GM20431 (cell line): ENCODE results near the gene LDLR.
"Not testable (repeated sequence)": the region's sequence is repeated elsewhere in the genome, so short reads cannot be mapped to it uniquely, and the experiment has no call there.

Experiments used
- in situ Hi-C: fragments of 300-500 bp; cut with MseI, MboI; formaldehyde crosslinking; loops from one replicate; pipeline ENCODE4 v1.15.0; 2020; ENCODE audit warnings: low sequenced_read_pairs; ENCODE audit not compliant: unreplicated experiment

Gene LDLR

DNA sequence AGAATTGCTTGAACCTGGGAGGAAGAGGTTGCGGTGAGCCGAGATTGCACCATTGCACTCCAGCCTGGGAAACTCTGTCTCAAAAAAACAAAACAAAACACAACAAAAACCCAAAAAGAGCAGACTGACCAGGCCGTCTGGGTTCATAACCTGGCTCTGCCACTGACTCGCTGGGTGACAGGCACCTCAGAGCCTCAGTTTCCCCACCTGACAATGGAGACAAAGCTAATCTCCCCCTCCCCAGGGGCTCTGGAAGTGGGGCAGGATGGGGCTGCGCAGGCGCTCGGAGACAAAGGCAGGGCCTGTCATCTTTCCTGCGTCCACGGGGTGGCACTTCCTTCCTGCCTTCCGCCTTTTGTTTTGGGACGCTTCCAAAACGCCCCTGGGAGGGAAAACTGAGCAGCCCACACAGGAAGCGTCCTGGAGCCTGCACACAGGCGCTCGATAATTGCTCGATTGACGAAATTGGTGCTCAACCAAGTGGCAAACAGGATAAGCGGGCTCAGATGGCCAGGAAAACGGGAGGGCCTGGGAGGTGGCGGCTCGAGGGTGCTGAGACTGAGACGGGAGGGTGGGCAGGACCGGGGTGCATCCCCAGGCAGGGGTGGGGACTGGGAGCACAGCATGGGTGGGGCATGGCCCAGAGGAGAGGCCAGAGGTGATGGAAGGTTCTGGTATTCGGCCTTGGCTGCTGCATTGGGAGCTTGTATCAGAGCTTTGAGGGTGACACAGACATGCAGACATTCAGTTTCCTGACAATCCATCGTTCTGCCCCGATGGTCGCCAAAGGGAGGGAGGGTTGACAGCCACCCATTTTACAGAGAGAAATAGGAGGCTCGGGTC lies 48.5 kb downstream of the LDLR start:
- in situ Hi-C loops: no loop called here

DNA sequence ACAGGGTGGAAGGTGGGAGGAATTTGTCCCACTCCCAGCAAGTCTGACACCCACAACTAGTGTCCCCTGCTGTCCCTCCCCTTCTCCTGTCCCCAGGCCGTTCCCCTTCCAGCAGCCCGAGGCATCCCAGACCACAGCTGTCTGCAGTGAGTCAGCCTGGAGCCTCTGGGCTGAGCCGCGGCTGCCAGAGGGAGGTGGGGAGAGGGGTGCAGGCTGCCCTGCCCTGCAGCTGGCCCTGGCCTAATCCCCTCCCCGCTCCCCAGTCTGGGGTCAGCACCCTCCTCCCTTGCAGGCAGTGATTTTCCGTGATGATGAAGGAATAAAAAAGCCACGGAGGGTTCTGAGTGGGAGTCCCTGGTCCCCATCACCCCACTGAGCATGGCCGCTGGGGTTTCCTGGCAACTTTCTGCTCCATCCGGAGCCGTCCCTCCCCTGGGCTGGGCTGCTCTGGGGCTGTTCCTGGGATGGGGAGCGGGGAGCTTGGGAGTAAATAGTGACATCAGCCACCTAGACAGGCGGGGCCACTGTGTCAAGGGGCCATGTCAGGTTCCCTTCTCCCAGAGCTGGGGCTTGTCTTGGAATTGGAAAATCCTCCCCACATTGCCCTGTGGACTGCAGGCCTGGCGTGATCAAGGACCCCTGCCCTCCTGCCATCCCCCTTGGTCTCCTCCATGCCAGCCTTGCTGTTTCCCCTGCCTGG lies 49.5 kb downstream of the LDLR start:
- in situ Hi-C loops: no loop called here

DNA sequence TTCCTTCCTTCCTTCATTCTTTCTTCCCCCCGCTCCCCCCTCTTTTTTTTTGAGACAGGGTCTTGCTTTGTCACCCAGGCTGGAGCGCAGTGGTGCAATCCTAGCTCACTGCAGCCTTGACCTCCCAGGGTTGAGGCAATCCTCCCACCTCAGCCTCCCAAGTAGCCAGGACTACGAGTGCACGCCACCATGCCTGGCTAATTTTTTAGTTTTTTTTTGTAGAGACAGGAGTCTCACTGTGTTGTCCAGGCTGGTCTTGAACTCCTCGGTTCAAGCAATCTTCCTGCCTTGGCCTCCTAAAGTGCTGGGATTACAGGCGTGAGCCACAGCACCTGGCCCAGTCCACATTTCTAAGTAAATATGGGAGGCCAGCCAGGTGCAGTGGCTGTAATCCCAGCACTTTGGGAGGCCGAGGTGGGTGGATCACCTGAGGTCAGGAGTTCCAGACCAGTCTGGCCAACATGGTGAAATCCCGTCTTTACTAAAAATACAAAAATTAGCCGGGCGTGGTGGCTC lies 50.8 kb downstream of the LDLR start:
- in situ Hi-C loops: not testable (repeated sequence)

DNA sequence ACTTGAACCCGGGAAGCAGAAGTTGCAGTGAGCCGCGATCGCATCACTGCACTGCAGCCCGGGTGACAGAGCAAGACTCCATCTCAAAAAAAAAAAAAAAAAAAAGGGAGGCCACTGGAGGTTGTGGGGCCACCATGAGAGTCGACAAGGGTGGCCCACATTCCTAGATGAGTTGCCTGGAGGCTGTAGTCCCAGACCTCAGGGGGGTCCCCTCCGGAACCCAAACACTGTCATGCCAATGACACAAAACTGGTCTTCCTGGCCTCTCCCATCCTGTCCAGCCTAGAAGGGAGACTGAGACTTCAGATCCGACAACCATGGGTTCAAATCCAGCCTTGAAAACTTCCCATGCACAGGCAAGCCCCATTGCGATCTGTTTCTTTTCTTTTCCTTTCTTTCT lies 51.6 kb downstream of the LDLR start:
- in situ Hi-C loops: no loop called here

DNA sequence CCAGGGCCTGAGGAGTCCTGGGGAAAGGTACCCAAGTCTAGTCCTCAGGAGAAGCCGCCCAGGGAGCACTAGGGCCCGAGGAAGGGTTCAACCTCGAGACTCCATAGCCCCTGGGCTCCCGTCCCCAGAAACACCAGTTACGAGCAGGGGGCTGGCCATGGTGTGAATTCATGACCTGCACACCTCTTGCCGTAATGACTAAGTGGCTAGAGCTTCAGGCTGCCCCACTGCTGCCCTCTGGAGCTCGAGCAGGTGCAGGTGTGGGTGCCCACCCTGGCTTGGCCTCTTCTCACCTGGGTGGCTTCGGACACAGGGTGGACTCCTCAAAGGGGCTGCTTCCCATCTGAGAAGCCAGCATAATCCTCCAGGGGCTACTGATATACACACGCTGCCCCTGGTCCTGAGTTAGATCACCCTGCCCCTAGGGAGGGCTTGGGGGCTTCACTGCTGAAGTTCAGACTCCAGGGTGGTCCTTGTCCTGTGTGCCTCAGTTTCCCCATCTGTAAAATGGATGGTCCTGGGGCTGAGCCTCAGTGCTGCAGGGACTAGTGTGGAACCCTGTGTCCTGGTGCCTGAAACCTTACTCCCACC lies 52.8 kb downstream of the LDLR start:
- in situ Hi-C loops: no loop called here

DNA sequence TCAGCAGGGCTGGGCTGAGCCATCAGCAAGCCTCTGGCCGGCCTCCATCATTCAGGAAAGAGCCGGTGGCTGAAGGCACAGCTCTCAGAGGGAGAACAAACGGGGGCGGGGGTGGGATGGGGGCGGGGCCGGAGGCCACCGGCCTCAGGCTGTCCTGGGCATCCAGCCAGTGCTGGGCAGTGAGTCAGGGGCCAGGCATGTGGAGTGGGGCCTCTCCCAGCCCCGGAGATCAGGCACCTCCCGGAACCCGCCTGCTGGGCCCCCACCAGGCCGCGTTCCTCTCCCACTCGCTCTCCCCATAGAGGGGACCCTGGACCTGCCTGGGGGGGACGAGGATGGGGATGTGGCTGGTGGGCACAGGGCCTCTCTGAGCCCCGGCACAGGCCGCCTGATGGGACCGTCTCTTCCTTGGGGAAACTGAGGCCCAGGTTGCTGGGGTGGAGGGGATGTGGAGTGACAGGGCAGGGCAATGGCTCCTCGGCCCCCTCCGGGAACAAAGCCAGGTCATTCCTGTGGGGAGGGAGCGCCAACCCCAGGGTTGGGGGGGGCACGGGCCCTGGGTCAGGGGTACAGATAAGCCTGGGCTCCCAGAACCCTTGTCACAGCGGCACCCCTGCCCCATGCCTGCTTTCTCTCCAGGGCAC lies 53.4 kb downstream of the LDLR start:
- in situ Hi-C loops: no loop called here

DNA sequence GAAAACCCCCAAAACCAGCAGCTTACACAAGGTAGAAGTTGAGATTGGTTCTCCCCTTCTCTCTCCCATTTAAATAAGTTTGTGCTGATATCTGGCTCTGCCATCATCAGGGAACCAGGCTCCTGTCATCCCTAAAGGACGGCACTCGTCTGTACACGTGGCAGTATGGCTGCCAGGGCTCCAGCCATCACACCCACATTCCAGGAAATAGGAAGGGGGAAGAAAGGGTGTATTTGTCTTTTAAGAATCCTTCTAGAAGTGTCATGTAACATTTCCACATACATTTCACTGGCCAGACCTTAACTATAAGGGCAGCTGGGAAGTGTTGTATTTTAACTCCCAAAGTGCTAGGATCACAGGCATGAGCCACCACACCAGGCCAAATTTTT lies 56.3 kb downstream of the LDLR start:
- in situ Hi-C loops: no loop called here

DNA sequence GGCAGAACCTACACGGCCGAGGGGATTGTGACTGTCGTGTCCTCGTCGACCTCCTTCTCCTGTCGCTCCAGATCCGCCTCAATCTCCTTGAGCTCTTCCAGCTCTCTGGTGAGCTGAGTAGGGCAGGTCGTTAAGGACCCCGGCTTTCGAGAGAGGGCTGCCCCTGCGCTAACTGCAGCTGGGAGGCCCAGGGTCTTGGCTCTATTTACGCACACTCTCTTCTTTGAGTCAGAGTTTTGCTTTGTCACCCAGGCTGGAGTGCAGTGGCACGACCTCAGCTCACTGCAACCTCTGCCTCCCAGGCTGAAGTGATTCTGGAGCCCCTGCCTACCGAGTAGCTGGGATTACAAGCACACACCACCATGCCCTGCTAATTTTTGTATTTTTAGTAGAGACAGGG lies 58.7 kb downstream of the LDLR start:
- in situ Hi-C loops: no loop called here

DNA sequence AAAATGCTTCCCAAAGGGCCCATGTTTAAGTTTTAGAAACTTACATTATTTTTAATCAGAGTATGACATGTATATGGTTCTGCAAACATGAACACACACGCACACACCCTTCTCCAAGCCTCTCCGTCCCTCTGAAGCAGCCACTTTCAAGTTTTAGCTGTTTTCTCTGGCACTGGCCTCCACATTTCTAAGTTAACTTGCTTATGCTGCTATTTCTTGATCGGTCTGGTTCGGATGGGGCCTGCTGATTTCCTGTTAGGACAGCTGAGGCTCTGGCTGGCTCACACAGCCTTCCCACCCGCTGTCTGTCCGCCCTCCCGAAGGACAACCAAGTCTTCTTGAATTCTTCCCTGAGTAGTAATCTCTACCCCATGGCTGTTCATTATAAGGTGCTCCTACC lies 61.9 kb downstream of the LDLR start:
- in situ Hi-C loops: no loop called here

DNA sequence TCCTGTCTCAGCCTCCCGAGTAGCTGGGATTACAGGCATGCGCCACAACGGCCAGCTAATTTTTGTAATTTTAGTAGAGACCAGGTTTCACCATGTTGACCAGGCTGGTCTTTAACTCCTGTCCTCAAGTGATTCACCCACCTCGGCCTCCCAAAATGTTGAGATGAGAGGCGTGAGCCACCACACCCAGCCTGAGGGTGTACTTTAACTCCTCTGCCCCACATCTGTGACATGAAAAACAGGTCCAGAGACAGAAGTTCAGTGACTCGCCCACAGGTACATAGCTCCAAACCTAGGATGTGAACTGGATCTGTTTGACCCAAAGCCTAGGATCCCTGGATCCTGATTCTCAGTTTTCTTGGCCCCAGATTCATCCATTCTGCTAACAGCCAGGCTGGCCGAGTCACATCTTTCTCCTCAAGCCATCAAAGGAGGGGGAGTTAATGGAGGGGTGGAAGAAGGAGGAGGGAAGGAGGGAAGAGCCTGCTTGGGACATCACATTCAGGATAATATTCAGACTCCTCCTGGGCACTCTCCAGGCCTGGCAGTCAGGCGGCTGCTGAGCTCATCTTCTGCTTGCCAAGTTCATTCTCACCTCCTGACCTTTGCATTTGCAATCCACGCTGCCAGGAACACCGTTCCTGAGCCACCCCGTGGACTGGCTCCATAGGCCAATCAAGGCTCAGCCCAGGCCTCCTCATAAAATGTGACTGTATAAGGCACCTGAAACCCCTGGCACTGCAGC lies 63.2 kb downstream of the LDLR start:
- in situ Hi-C loops: no loop called here

DNA sequence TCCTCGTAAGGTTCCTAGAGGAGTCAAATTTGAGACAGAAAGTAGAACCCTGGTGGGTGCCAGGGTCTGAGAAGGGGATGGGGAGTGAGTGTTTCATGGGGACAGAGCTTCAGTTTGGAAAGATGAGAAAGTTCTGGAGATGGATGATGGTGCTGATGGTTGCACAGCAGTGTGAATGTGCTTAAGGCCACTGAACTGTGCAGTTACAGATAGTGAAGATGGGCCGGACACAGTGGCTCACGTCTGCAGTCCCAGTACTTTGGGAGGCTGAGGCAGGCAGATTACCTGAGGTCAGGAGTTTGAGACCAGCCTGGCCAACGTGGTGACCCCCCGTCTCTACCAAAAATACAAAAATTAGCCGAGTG lies 65.4 kb downstream of the LDLR start:
- in situ Hi-C loops: no loop called here

DNA sequence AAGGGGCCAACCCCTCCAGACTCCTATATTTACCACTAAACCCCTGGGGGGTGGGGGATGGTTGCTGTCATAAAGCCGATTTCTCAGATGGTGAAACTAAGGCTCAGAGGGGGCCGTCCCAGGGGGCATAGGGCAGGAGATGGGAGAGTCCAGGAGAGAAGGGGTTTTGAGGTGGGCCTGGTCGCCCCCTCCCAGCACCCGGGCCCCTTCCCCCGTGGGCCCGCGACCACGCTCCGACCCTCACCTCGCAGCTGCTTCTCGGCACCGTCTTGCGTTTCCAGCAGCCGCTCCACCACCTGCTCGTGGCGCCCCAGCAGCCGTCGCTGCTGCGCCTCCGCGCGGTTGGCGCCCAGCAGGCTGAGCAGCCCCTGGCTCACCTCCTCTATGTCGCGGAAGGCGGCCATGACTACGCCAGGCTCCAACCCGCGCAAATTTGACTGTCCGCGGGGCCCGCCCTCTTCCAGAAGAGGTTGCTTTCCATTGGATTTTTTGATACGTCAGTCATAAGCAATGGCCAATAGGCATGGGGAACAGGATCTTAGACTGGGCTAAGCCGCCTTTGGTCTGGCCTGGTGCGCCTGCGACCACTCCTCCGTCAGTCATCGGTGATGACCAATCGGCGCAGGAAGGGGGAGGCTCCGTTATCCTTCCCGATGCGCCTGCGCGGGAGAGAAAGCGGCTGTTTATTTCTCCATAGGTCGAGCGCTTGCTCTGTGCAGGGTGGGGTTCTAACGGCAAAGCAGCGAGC lies 66.3 kb downstream of the LDLR start, which contains the start of gene SPC24:
TSS of gene SPC24 (minus strand) at position 410 of the 748 bp plus-strand sequence. CDS start at position 404, 6 bp downstream.
- in situ Hi-C loops: no loop called here

DNA sequence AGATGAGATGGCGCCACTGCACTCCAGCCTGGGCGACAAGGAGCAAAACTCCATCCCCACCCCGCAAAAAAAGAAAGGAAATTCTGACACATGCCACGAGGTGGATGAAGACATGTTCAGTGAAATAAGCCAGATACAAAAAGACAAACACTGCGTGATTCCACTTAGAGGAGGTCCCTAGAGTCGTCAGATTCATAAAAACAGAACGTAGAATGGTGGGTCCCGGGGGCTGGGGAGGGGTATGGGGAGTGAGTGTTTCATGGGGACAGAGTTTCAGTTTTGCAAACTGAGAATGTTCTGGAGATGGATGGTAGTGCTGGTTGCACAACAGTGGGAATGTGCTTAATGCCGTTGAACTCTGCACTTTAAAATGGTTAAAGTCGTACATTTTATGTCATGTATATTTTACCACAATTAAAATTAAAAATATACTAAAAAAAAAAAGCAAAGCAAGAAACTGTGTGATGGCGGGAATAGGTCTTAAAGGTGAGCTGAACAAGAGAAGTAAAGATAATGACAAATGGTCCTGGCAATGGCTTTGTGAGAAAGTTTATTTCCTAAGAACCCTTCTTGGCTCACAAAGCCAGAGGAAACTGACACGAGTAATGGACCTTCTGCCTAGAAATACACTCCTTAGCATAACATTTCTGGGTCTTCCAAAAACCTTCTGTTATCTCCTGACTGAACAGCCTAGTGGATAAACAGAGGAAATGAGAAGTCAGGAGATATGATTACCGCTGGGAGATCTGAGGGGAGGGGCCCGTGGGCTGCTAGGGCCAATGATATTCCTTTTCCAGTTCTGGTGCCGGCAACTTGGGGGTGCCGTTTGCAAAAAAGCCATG lies 70.6 kb downstream of the LDLR start:
- in situ Hi-C loops: no loop called here

DNA sequence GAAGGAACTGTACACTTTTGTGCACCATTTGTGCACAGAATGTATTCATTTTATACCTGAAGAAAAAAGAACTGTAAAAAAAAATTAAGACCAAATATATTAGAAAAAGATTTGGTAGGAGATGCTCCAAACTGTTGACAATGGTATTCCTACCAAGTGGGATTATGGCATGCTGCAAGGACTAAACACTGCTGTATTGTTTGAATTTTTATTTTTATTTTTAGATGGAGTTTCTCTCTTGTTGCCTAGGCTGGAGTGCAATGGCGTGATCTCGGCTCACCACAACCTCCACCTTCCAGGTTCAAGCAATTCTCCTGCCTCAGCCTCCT lies 71.1 kb downstream of the LDLR start:
- in situ Hi-C loops: not testable (repeated sequence)

DNA sequence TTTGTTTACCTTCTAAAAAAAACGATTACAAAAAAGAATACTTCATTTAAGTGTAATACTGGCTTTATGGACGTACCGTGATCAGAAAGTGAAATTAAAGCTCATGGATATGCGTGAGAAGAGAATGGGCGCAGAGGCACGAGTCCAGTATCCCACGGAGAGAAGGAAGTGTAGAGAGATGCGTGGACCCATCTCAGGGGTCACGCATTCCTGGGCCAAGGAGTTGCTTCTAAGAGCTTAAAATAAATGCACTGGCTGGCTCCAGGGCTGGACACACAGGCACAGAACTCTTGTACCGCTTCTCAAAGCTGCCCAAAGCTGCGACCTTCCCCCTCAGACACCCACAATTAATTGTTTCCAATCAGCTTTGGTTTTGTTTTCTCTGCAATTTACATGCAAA lies 75.0 kb downstream of the LDLR start:
- in situ Hi-C loops: no loop called here

DNA sequence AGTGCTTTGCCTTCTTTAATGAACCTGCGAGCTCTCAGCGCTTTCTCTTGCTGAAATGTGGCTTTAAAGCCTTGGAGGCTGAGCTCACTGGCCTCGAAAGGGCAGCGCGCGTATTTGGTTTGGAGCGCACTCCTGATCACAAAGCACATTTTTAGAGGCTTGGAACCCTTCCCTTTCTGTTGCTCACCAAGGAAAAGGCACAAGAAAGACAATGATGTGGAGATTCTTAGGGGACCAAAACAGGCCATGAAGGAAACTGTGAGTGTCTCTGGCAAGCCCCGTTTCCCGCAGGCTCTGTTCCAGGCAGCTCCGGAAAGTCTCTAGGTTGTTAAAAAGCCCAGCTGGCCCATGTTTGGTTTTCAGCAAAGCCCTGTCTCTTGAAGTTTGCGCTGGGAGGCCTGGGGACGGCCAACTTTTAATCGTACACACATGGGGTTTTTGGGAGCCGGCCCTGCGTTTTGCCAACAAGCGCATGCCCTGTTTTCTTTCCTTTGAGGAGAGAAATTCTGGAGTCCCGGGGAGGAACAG lies 75.7 kb downstream of the LDLR start:
- in situ Hi-C loops: no loop called here

DNA sequence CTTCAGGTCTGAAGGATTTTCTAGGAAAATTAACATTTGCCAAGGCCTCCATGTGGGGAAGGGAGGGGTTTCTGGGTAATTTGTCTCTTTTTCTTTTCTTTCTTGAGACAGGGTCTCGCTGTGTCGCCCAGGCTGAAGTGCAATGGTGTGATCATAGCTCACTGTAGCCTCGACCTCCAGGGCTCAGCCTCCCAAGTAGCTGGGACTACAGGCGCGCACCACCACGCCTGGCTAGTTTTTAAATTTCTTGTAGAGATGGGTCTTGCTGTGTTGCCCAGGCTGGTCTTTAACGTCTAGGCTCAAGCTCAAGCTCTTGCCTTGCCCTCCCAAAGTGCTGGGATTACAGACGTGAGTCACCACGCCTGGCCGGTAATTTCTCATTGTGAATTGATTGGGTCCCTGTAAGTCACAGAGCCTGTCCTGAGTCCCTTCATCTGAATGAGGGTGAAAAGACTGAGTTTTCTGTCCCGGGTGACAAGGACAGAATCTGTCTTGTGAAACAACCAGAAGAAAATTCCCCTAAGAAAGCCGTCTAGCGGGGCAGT lies 76.3 kb downstream of the LDLR start:
- in situ Hi-C loops: no loop called here
